SU-DHL-6 (cell line): Measurements from ENCODE around the gene USH1C.

ENCODE experiments used
- EZH2phosphoT487 ChIP-seq: fragments of 200-600 bp; sonication (generic), shearing (Covaris generic); conservative IDR thresholded peaks from 2 replicates; pipeline ENCODE4 v1.6.1; 2018; ENCODE audit warnings: mild to moderate bottlenecking, antibody characterized with exemption, low read length, moderate library complexity, mixed read lengths
- TF ChIP-seq, protein P1 (sequence below): fragments of 200-600 bp; sonication (generic); IDR thresholded peaks from one replicate; pipeline ENCODE4 v1.5.1; 2017; ENCODE audit warnings: antibody characterized with exemption, mild to moderate bottlenecking, low read length, moderate library complexity; ENCODE audit not compliant: insufficient read depth, poor library complexity, severe bottlenecking

DNA sequence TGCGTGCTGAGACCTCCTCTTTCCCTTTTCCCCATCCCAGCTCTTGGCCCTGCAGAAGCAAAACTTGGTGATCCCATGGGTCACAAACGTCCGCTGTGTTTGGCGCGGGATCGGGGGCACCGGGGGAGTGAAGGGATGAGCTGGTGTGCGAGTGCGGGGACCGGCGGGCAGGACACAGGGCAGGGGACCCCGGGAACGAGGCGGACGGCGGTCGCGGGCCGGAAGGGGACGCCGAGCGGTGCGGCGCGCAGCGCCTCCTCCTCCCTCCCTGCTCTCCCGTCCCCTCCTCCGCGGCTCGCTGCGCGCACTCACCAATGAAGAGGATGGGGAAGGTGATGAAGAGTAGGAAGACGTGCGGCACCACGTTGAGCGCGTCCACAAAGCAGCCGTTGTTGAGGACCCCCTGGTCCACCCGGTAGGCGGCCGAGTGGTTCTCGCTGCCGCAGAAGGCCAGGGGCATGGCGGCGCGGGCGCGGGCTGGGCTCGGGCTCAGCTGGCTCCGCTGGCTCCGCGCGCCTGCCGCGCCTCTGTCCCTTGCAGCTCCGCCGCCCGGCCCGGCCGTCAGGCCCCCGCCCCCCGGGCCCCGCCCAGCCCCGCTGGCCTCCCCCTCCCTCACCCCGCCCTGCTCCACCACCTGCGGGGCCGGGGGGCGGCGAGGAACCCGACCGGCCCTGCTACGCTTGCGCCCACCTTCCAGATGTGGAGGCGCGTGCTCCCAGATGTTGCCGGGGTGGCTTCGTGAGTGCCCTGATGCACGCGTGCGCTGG, 67.7 kb downstream of the USH1C start, which contains the start of gene ABCC8:
- TF ChIP-seq, protein P1, sequence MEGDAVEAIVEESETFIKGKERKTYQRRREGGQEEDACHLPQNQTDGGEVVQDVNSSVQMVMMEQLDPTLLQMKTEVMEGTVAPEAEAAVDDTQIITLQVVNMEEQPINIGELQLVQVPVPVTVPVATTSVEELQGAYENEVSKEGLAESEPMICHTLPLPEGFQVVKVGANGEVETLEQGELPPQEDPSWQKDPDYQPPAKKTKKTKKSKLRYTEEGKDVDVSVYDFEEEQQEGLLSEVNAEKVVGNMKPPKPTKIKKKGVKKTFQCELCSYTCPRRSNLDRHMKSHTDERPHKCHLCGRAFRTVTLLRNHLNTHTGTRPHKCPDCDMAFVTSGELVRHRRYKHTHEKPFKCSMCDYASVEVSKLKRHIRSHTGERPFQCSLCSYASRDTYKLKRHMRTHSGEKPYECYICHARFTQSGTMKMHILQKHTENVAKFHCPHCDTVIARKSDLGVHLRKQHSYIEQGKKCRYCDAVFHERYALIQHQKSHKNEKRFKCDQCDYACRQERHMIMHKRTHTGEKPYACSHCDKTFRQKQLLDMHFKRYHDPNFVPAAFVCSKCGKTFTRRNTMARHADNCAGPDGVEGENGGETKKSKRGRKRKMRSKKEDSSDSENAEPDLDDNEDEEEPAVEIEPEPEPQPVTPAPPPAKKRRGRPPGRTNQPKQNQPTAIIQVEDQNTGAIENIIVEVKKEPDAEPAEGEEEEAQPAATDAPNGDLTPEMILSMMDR: no peak
- TF ChIP-seq EZH2phosphoT487: no peak
